Panc1 (cell line): ENCODE results near the gene PCGF3. TPM values are rescaled to one million over a fixed set of nuclear protein-coding genes. Genes with fewer than 3 reads are reported as not detected.

Experiments used
- ATAC-seq: fragments of 200-7000 bp; cut with Tn5 transposase; 2 replicates; pipeline ENCODE4 v1.9.1; 2020; ENCODE audit warnings: mild to moderate bottlenecking, moderate library complexity
- BruUV-seq: library from RNA; stranded (reverse); fragments of 400-500 nt; replicated peaks from 2 replicates; lab custom pipeline; 2021; lab: Mats Ljungman, UMichigan
- CTCF ChIA-PET: fragments of 300-600 bp; sonication (Branson Sonifier 250); formaldehyde crosslinking; loops from one replicate; lab custom pipeline; 2022; ENCODE audit warnings: antibody characterized with exemption; lab: Charles Lee
- POLR2A ChIA-PET: fragments of 300-600 bp; sonication (Branson Sonifier 250); formaldehyde crosslinking; loops from one replicate; lab custom pipeline; 2022; ENCODE audit warnings: antibody characterized with exemption; lab: Charles Lee
- DNase-seq: peaks from one replicate; pipeline ENCODE4 v3.0.0-alpha.2; 2010; ENCODE audit warnings: low read depth, low spot score
- H3K27ac ChIP-seq: 2 replicates; pipeline ENCODE4 v1.5.1; 2011; ENCODE audit warnings: mild to moderate bottlenecking, low read length, inconsistent platforms
- H3K27me3 ChIP-seq: fragments of 200-500 bp; sonication (Bioruptor generic); 2 replicates; pipeline ENCODE4 v1.6.0; 2014; ENCODE audit warnings: low read length, inconsistent platforms; ENCODE audit not compliant: control insufficient read depth, insufficient read depth
- H3K36me3 ChIP-seq: fragments of 200-500 bp; sonication (Bioruptor generic); 2 replicates; pipeline ENCODE4 v1.5.1; 2014; ENCODE audit warnings: inconsistent platforms, mild to moderate bottlenecking, low read length, moderate library complexity; ENCODE audit not compliant: control insufficient read depth, insufficient read depth
- H3K4me1 ChIP-seq: 2 replicates; pipeline ENCODE4 v1.5.1; 2011; ENCODE audit warnings: inconsistent platforms, mild to moderate bottlenecking, low read length, moderate library complexity; ENCODE audit not compliant: control insufficient read depth, insufficient read depth
- H3K4me3 ChIP-seq, 2 experiments: 2 replicates each; pipeline ENCODE4 v1.5.1; 2011 to 2012; ENCODE audit warnings: low read depth in 2 of 2, low read length in 2 of 2, mild to moderate bottlenecking in 2 of 2, inconsistent platforms in 1 of 2, moderate library complexity in 1 of 2
- H3K9me3 ChIP-seq: fragments of 200-500 bp; sonication (Bioruptor generic); 2 replicates; pipeline ENCODE4 v1.5.1; 2014; ENCODE audit warnings: low read depth, mild to moderate bottlenecking, inconsistent platforms, low read length, moderate library complexity; ENCODE audit not compliant: control insufficient read depth, insufficient read depth
- CTCF ChIP-seq: fragments of 450-650 bp; IDR thresholded peaks from 2 replicates; pipeline ENCODE4 v1.5.1; 2017; ENCODE audit warnings: mild to moderate bottlenecking
- POLR2AphosphoS5 ChIP-seq: IDR thresholded peaks from 2 replicates; pipeline ENCODE4 v1.6.1; 2012; ENCODE audit warnings: mild to moderate bottlenecking, low read depth, low read length, moderate library complexity
- SIN3A ChIP-seq: IDR thresholded peaks from 2 replicates; pipeline ENCODE4 v1.6.1; 2012; ENCODE audit warnings: low read depth, mild to moderate bottlenecking, low read length, moderate library complexity, borderline replicate concordance; ENCODE audit not compliant: insufficient read depth
- TCF7L2 ChIP-seq: IDR thresholded peaks from 2 replicates; pipeline ENCODE4 v1.6.1; 2011; ENCODE audit warnings: mild to moderate bottlenecking, low read depth, low read length, inconsistent platforms
- in situ Hi-C: cut with HindIII; loops from 2 replicates; pipeline ENCODE4 v1.10.0; 2016; ENCODE audit warnings: low sequenced_read_pairs, low pct_unique_long_range_greater_than_20kb
- intact Hi-C: fragments of 100-400 bp; cut with micrococcal nuclease; formaldehyde crosslinking; loops from one replicate; pipeline ENCODE4 v1.10.0; 2022; ENCODE audit not compliant: unreplicated experiment
- total RNA-seq: library from RNA; stranded (reverse); gene quantifications from one replicate; pipeline ENCODE4 v1.2.1, GENCODE V29; 2021; ENCODE audit not compliant: unreplicated experiment
- TF ChIP-seq, protein P1 (sequence below), 2 experiments: IDR thresholded peaks; 2 replicates each; pipeline ENCODE4 v1.6.1; 2011 to 2012; ENCODE audit warnings: low read depth in 2 of 2, control low read depth in 1 of 2, low read length in 1 of 2, mild to moderate bottlenecking in 1 of 2, moderate library complexity in 1 of 2; ENCODE audit not compliant: insufficient read depth in 1 of 2

Gene PCGF3
- total RNA-seq, 1 experiment from 2014 or later: 44.6 TPM

DNA sequence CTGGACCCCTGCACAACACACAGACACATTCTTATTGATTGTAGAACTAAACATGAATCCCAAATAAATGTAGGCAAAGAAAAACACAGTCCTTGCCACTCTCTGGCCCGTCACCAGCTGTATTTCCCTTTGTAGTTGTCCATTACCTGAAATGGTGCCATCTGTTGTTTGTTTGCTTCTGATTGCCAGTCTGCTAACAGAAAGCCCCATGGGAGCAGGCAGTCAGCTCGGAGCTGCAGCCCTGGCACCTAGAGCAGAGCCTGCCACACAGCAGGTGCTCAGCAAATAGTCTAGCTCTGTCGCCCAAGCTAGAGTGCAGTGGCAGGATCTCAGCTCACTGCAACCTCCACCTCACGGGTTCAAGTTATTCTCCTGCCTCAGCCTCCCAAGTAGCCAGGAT, 91.4 kb downstream of the PCGF3 start:
- Histone ChIP-seq H3K27ac (no peak overlapping the region), H3K9me3 (no peaks in the 10 kb centered on the region), H3K4me3 (no peak overlapping the region), H3K27me3 (no peaks in the 10 kb centered on the region), H3K4me1 (peaks cover 11% of the 10 kb centered on the region), H3K36me3 (no peaks in the 10 kb centered on the region)
- ATAC-seq (no peak), DNase-seq (no peak)
- intact Hi-C loops: no loop called here
- ChIA-PET POLR2A (no interaction called here), CTCF (no interaction called here)
- no TSS peak for BruUV-seq
- in situ Hi-C loops: no loop called here
- no peak for TF ChIP-seq CTCF
- no peak for TF ChIP-seq SIN3A

DNA sequence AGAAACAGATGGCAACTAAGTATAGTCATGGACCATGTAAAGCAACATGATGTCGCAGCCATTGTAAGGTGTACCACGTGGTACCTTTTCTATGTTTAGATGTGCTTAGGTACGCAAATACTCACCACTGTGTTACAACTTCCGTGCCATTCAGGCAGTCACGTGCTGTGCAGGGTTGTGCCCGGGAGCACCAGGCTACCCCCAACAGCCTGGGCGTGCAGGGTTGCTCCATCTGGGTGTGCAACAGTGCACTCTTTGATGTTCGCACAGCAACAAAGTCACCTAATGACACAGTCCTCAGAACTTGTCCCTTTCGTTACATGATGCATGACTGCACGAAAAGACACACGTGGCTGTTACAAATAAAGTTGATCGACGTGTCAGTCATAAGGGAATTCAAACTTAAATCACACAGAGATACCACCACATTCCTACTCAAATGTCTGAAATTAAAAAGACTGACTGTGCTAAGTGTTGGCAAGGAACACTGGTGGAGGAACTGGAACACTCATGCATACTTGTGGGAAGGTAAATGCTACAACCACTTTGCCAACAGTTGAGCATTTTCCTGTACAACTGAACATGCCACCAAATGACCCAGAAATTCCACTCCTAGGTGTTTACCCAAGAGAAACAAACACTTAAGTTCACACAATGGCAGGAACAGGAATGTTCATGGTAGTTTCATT, 95.9 kb downstream of the PCGF3 start:
- Histone ChIP-seq H3K4me3 (no peak overlapping the region), H3K36me3 (no peaks in the 10 kb centered on the region), H3K27me3 (no peaks in the 10 kb centered on the region), H3K27ac (no peak overlapping the region), H3K4me1 (peaks cover 7% of the 10 kb centered on the region), H3K9me3 (no peaks in the 10 kb centered on the region)
- in situ Hi-C loops (no loop called here), intact Hi-C loops (no loop called here)
- ATAC-seq (no peak), DNase-seq (no peak)
- ChIA-PET POLR2A (no interaction called here), CTCF (no interaction called here)
- TF ChIP-seq SIN3A: no peak
- BruUV-seq: no TSS peak

DNA sequence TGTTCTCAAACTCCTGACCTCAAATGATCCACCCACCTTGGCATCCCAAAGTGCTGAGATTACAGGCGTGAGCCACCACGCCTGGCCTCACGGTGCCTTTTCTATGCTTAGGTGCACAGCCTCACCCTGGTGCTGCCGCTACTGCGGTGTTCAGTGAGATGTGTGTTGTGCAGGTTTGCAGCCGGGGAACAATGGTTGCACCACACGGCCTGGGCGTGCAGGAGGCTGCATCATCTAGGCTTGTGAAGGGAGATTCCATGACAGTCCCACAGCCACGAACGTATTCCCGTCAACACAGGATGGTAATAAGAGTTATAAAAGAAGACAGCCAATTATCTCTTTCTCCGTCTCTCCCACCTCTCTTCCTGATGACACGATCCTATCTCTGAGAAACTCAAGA, 98.3 kb downstream of the PCGF3 start:
- BruUV-seq: no TSS peak
- TF ChIP-seq, protein P1, sequence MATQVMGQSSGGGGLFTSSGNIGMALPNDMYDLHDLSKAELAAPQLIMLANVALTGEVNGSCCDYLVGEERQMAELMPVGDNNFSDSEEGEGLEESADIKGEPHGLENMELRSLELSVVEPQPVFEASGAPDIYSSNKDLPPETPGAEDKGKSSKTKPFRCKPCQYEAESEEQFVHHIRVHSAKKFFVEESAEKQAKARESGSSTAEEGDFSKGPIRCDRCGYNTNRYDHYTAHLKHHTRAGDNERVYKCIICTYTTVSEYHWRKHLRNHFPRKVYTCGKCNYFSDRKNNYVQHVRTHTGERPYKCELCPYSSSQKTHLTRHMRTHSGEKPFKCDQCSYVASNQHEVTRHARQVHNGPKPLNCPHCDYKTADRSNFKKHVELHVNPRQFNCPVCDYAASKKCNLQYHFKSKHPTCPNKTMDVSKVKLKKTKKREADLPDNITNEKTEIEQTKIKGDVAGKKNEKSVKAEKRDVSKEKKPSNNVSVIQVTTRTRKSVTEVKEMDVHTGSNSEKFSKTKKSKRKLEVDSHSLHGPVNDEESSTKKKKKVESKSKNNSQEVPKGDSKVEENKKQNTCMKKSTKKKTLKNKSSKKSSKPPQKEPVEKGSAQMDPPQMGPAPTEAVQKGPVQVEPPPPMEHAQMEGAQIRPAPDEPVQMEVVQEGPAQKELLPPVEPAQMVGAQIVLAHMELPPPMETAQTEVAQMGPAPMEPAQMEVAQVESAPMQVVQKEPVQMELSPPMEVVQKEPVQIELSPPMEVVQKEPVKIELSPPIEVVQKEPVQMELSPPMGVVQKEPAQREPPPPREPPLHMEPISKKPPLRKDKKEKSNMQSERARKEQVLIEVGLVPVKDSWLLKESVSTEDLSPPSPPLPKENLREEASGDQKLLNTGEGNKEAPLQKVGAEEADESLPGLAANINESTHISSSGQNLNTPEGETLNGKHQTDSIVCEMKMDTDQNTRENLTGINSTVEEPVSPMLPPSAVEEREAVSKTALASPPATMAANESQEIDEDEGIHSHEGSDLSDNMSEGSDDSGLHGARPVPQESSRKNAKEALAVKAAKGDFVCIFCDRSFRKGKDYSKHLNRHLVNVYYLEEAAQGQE (IDR thresholded peaks at IDR 0.05; ENCODE audit: insufficient read depth in 1 of 2, low read depth in 2 of 2, low read length in 1 of 2): no peak
- TF ChIP-seq SIN3A (no peak), POLR2AphosphoS5 (no peak), CTCF (no peak), TCF7L2 (no peak)
- ChIA-PET POLR2A (no interaction called here), CTCF (no interaction called here)
- Histone ChIP-seq H3K4me1 (peaks cover 3% of the 10 kb centered on the region; the same call in 1 of the 2 replicates), H3K27me3 (no peaks in the 10 kb centered on the region), H3K36me3 (no peaks in the 10 kb centered on the region), H3K4me3 (no peak overlapping the region), H3K9me3 (no peaks in the 10 kb centered on the region), H3K27ac (no peak overlapping the region)
- DNase-seq: no peak
- in situ Hi-C loops: no loop called here
- no peak for ATAC-seq
- intact Hi-C loops: no loop called here
